PFSK-1 (cell line): ENCODE measurements around the gene DPY19L3.

Experiments used
- FOXP2 ChIP-seq: optimal IDR thresholded peaks from 2 replicates; pipeline ENCODE3; 2011; ENCODE audit warnings: borderline replicate concordance, control low read depth, inconsistent platforms; ENCODE audit not compliant: insufficient read depth; ENCODE audit errors: extremely low read length, extremely low read depth
- POLR2AphosphoS5 ChIP-seq: IDR thresholded peaks from 2 replicates; pipeline ENCODE4 v1.6.1; 2012; ENCODE audit warnings: low read depth, mild to moderate bottlenecking, control low read depth, low read length, moderate library complexity
- SIN3A ChIP-seq: IDR thresholded peaks from 2 replicates; pipeline ENCODE4 v1.6.1; 2012; ENCODE audit warnings: mild to moderate bottlenecking, low read length, moderate library complexity, borderline replicate concordance; ENCODE audit not compliant: insufficient read depth
- TAF1 ChIP-seq: IDR thresholded peaks from 2 replicates; pipeline ENCODE4 v1.6.1; 2012; ENCODE audit warnings: low read length, control low read depth, borderline replicate concordance; ENCODE audit not compliant: insufficient read depth
- TF ChIP-seq, protein P1 (sequence below), 2 experiments: IDR thresholded peaks; 2 replicates each; pipeline versions ENCODE4 v1.6.1 to v1.8.0; 2011 to 2012; ENCODE audit warnings: low read depth in 2 of 2, low read length in 2 of 2, control low read depth in 1 of 2, inconsistent platforms in 1 of 2, mild to moderate bottlenecking in 1 of 2, moderate library complexity in 1 of 2; ENCODE audit not compliant: insufficient read depth in 1 of 2

Gene DPY19L3

DNA sequence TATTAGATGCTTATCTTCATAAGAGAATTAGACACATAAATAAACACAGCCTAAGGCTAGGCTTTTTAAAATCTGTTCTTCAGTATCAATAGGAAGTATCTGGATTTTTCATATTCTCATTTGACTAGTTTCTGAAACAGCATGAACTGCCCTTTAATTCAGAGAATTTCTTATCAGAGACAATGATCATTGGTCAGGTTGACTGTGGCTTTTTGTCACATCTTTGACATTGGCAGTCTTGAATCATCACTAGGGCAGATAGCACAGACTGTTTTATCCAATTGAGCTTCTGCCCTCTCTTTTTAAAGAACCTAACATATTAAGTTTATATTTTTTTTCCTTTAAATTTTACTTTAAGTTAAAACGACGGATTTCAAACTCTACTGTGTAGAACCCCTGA lies 59.6 kb downstream of the DPY19L3 start:
- TF ChIP-seq, protein P1, sequence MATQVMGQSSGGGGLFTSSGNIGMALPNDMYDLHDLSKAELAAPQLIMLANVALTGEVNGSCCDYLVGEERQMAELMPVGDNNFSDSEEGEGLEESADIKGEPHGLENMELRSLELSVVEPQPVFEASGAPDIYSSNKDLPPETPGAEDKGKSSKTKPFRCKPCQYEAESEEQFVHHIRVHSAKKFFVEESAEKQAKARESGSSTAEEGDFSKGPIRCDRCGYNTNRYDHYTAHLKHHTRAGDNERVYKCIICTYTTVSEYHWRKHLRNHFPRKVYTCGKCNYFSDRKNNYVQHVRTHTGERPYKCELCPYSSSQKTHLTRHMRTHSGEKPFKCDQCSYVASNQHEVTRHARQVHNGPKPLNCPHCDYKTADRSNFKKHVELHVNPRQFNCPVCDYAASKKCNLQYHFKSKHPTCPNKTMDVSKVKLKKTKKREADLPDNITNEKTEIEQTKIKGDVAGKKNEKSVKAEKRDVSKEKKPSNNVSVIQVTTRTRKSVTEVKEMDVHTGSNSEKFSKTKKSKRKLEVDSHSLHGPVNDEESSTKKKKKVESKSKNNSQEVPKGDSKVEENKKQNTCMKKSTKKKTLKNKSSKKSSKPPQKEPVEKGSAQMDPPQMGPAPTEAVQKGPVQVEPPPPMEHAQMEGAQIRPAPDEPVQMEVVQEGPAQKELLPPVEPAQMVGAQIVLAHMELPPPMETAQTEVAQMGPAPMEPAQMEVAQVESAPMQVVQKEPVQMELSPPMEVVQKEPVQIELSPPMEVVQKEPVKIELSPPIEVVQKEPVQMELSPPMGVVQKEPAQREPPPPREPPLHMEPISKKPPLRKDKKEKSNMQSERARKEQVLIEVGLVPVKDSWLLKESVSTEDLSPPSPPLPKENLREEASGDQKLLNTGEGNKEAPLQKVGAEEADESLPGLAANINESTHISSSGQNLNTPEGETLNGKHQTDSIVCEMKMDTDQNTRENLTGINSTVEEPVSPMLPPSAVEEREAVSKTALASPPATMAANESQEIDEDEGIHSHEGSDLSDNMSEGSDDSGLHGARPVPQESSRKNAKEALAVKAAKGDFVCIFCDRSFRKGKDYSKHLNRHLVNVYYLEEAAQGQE (IDR thresholded peaks at IDR 0.05; ENCODE audit: insufficient read depth in 1 of 2, low read depth in 2 of 2, low read length in 2 of 2): no peak
- no peak for TF ChIP-seq TAF1
- no peak for TF ChIP-seq FOXP2
- TF ChIP-seq POLR2AphosphoS5: no peak

DNA sequence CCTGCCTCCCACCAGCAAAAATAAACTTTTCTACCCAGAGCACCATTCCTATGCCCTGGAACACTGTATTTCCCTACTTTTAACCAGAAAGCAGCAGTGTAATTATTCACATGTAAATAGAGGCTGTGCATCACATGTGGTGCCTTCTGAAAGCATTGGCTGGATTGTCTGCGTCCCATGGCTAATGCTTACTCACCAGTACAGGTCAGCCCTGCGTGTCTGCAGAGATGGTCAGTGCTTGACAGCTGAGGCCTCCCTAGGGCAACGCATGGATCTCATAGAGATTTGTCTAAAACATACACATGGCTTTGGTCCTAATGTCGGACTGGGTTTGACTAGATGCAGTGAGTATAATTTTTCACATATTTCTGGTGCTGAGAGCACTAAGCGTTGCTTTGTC lies 64.2 kb downstream of the DPY19L3 start:
- no peak for TF ChIP-seq TAF1
- no peak for TF ChIP-seq SIN3A
- TF ChIP-seq, protein P1 (IDR thresholded peaks at IDR 0.05; ENCODE audit: insufficient read depth in 1 of 2, low read depth in 2 of 2, low read length in 2 of 2): no peak
- TF ChIP-seq FOXP2: no peak
- no peak for TF ChIP-seq POLR2AphosphoS5

DNA sequence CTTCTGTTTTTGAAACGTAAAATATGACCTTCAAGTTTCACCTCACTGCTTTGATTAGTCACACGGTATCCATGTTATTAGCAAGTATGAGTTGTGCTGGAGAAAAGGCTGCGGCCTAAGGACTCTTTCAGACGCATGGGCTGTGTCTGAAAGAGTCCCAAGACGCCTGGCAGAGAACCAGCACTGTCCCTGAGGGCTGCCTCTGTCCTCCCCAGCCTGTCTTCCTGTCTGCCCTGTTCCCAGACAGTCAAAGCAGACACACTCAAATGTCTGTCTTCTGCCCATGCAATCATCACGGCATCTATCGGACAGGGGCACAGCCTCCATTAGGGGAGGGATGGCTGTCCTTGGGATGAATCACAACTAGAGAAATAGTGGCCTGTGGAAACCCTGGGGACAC lies 65.5 kb downstream of the DPY19L3 start:
- TF ChIP-seq SIN3A (no peak), FOXP2 (no peak), TAF1 (no peak), POLR2AphosphoS5 (no peak)
- TF ChIP-seq, protein P1 (IDR thresholded peaks at IDR 0.05; ENCODE audit: insufficient read depth in 1 of 2, low read depth in 2 of 2, low read length in 2 of 2): no peak

DNA sequence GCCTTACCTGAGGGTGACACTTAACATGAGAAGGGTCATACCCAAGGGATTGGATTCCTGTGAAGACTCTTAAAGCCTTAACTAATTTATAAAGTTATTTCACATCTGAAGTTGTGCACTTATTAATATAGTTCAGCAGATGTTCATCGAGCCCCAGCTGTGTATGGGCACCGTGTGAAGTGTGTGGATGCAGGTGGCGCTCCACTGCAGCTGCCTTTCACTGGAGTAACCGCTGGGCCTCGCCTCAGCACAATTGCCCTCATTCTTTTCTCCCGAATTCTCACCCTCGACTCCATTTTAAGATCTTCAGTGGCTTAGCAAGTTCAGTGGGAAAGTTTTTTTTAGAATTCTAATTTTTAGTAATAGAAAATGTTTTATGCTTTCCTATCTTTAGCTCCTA lies 66.2 kb downstream of the DPY19L3 start:
- no peak for TF ChIP-seq POLR2AphosphoS5
- TF ChIP-seq SIN3A: no peak
- TF ChIP-seq FOXP2: no peak
- TF ChIP-seq TAF1: no peak
- TF ChIP-seq, protein P1 (IDR thresholded peaks at IDR 0.05; ENCODE audit: insufficient read depth in 1 of 2, low read depth in 2 of 2, low read length in 2 of 2): no peak
